HepG2 (cell line): ENCODE measurements around the gene CARMIL1. TPM values are rescaled to one million over a fixed set of nuclear protein-coding genes. Genes with fewer than 3 reads are reported as not detected.

Experiments
- ATF7 ChIP-seq, 2 experiments: fragments of 450-650 bp in 1 of 2; sonication (generic) in 1 of 2; formaldehyde crosslinking in 1 of 2; IDR thresholded peaks; 2 replicates each; pipeline versions ENCODE4 v1.4.0 to v1.6.1; 2016 to 2020; ENCODE audit warnings: antibody characterized with exemption in 1 of 2, mild to moderate bottlenecking in 1 of 2, missing genetic modification reagents in 1 of 2
- CREB1 ChIP-seq, 2 experiments: fragments of 450-650 bp in 1 of 2; IDR thresholded peaks; 2 replicates each; pipeline ENCODE4 v1.6.1; 2016 to 2017; ENCODE audit warnings: control low read depth in 1 of 2, mild to moderate bottlenecking in 1 of 2, missing compliant biosample characterization in 1 of 2, missing genetic modification characterization in 1 of 2
- HNRNPL ChIP-seq: fragments of 200-400 bp; formaldehyde crosslinking; IDR thresholded peaks from 2 replicates; pipeline ENCODE4 v1.6.1; 2017; ENCODE audit warnings: mild to moderate bottlenecking, low read depth, low read length
- HOXA9 ChIP-seq: sonication (generic); formaldehyde crosslinking; IDR thresholded peaks from 2 replicates; pipeline ENCODE4 v1.8.1; 2022; ENCODE audit warnings: missing genetic modification reagents, mild to moderate bottlenecking, moderate library complexity, borderline replicate concordance
- JUNB ChIP-seq: sonication (generic); formaldehyde crosslinking; IDR thresholded peaks from 2 replicates; pipeline ENCODE4 v1.8.0; 2022; ENCODE audit warnings: missing genetic modification reagents, mild to moderate bottlenecking, borderline replicate concordance
- PHF21A ChIP-seq: sonication (generic); formaldehyde crosslinking; IDR thresholded peaks from 2 replicates; pipeline ENCODE4 v1.5.0; 2020; ENCODE audit warnings: mild to moderate bottlenecking, missing genetic modification reagents
- POLR2AphosphoS2 ChIP-seq: IDR thresholded peaks from 2 replicates; pipeline ENCODE4 v1.6.1; 2011; ENCODE audit warnings: low read depth, low read length, improper control_type of control experiment
- SYNCRIP ChIP-seq: fragments of 200-400 bp; formaldehyde crosslinking; IDR thresholded peaks from 2 replicates; pipeline ENCODE4 v1.6.1; 2018; ENCODE audit warnings: mild to moderate bottlenecking, low read depth, low read length; ENCODE audit not compliant: insufficient read depth
- ZNF17 ChIP-seq: sonication (generic); formaldehyde crosslinking; IDR thresholded peaks from 2 replicates; pipeline ENCODE4 v1.5.0; 2020; ENCODE audit warnings: mild to moderate bottlenecking, missing genetic modification reagents
- ZNF329 ChIP-seq: sonication (generic); formaldehyde crosslinking; IDR thresholded peaks from 2 replicates; pipeline ENCODE4 v1.9.0; 2021; ENCODE audit warnings: low read depth, mild to moderate bottlenecking, missing genetic modification reagents
- ZNF567 ChIP-seq: sonication (generic); formaldehyde crosslinking; IDR thresholded peaks from 2 replicates; pipeline ENCODE4 v1.8.1; 2023; ENCODE audit warnings: mild to moderate bottlenecking, missing genetic modification reagents, borderline replicate concordance
- ZNF879 ChIP-seq: sonication (generic); formaldehyde crosslinking; IDR thresholded peaks from 2 replicates; pipeline ENCODE4 v1.8.1; 2023; ENCODE audit warnings: missing genetic modification reagents
- polyA plus RNA-seq, 8 experiments: library from polyadenylated mRNA; depleted of rRNA in 3 of 8; stranded (reverse) in 7 of 8; unstranded in 1 of 8; fragments of >200 nt; fragmentation: Illumina TruSeq in 4 of 8; extraction: Trizol in 4 of 8; gene quantifications; 2 replicates each; pipeline versions ENCODE4 v1.2.1 to v1.2.3, GENCODE V29; 2011 to 2016; ENCODE audit warnings: low read depth in 4 of 8, missing spikeins in 1 of 8, mixed read lengths in 1 of 8; ENCODE audit not compliant: insufficient read depth in 1 of 8
- total RNA-seq, 5 experiments: library from RNA; depleted of rRNA; stranded (reverse); fragments of >200 nt; fragmentation: Illumina TruSeq; extraction: Trizol; gene quantifications; 2 replicates each; pipeline ENCODE4 v1.2.3, GENCODE V29; 2016; ENCODE audit warnings: low read depth in 1 of 5
- TF ChIP-seq, protein P1 (sequence below): sonication (generic); formaldehyde crosslinking; IDR thresholded peaks from 2 replicates; pipeline ENCODE4 v1.9.0; 2021; ENCODE audit warnings: missing genetic modification reagents, borderline replicate concordance
- TF ChIP-seq, protein P2 (sequence below): sonication (generic); formaldehyde crosslinking; IDR thresholded peaks from 2 replicates; pipeline ENCODE4; 2020; ENCODE audit warnings: missing genetic modification reagents, mild to moderate bottlenecking, borderline replicate concordance
- TF ChIP-seq, protein P3 (sequence below): sonication (generic); formaldehyde crosslinking; IDR thresholded peaks from 2 replicates; pipeline ENCODE4 v1.4.0; 2020; ENCODE audit warnings: missing genetic modification reagents
- TF ChIP-seq, protein P4 (sequence below): IDR thresholded peaks from 2 replicates; pipeline ENCODE4 v1.6.1; 2016; ENCODE audit warnings: mild to moderate bottlenecking, missing biosample characterization, missing genetic modification reagents

The CARMIL1 gene
- total and polyA plus RNA-seq, 2 of the 13 experiments (the other 11 are each of a cell fraction or from before 2014, with no cell fraction given): 1.8 to 2.6 TPM

DNA sequence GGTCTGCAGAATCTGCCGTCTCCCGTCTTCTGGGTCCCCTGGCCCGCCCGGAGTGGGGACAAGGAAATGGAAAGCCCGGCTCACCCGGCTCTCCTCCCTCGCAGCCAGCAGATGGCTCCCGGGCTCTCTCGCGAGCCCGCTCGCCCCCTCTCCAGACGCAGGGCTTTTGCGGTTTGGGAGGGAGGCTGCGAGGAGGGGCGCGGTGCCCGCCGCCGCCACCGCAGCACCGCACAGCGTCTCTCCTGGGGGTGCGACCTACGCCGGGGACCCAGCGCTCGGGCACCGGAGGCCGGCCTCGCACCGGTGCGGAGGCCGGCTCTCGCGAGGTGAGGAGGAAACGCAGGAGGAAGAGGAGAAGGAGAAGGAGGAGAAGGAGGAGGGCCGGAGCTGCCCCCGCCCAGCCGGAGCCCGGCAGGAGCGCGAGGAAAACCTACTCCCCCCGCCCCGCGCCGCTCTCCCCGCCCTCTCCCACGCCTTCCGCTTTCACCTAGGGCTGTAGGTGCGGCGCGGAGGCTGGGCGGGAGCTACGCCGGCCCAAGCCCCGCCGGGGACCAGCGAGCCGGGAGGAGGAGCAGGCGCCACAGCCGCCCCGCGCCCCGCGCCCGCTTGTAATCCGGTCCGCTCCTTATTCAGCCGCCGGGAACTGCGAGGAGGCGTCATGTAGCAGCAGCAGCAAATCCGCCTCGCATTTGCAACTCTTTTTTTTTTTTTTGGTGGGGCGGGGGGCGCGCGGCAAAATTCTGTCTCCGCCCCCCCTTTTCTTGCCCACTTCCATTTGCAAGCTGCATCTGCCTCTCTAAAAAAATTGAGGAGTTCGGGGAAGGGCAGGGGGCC lies at the start of gene CARMIL1 (continued):
- TF ChIP-seq, protein P1, sequence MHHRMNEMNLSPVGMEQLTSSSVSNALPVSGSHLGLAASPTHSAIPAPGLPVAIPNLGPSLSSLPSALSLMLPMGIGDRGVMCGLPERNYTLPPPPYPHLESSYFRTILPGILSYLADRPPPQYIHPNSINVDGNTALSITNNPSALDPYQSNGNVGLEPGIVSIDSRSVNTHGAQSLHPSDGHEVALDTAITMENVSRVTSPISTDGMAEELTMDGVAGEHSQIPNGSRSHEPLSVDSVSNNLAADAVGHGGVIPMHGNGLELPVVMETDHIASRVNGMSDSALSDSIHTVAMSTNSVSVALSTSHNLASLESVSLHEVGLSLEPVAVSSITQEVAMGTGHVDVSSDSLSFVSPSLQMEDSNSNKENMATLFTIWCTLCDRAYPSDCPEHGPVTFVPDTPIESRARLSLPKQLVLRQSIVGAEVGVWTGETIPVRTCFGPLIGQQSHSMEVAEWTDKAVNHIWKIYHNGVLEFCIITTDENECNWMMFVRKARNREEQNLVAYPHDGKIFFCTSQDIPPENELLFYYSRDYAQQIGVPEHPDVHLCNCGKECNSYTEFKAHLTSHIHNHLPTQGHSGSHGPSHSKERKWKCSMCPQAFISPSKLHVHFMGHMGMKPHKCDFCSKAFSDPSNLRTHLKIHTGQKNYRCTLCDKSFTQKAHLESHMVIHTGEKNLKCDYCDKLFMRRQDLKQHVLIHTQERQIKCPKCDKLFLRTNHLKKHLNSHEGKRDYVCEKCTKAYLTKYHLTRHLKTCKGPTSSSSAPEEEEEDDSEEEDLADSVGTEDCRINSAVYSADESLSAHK (CRISPR knock-in tag): no peak
- TF ChIP-seq SYNCRIP: no peak
- 0 out of 2 replicates have a peak, but pooled peaks have one; percentile 21 for TF ChIP-seq ZNF329 (CRISPR knock-in tag)
- TF ChIP-seq, protein P2, sequence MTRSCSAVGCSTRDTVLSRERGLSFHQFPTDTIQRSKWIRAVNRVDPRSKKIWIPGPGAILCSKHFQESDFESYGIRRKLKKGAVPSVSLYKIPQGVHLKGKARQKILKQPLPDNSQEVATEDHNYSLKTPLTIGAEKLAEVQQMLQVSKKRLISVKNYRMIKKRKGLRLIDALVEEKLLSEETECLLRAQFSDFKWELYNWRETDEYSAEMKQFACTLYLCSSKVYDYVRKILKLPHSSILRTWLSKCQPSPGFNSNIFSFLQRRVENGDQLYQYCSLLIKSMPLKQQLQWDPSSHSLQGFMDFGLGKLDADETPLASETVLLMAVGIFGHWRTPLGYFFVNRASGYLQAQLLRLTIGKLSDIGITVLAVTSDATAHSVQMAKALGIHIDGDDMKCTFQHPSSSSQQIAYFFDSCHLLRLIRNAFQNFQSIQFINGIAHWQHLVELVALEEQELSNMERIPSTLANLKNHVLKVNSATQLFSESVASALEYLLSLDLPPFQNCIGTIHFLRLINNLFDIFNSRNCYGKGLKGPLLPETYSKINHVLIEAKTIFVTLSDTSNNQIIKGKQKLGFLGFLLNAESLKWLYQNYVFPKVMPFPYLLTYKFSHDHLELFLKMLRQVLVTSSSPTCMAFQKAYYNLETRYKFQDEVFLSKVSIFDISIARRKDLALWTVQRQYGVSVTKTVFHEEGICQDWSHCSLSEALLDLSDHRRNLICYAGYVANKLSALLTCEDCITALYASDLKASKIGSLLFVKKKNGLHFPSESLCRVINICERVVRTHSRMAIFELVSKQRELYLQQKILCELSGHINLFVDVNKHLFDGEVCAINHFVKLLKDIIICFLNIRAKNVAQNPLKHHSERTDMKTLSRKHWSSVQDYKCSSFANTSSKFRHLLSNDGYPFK (CRISPR knock-in tag): no peak; the same call in 1 of the 2 replicates
- no peak for TF ChIP-seq ATF7 (IDR thresholded peaks at IDR 0.05)
- TF ChIP-seq ATF7 (CRISPR knock-in tag; IDR thresholded peaks at IDR 0.05): no peak
- 0 out of 2 replicates have a peak, but pooled peaks have one; percentile 1 for TF ChIP-seq HNRNPL
- TF ChIP-seq ZNF879 (CRISPR knock-in tag): no peak
- peak; percentile 25; the same call in 1 of the 2 replicates for TF ChIP-seq PHF21A
- no peak for TF ChIP-seq HOXA9
- no peak for TF ChIP-seq ZNF567 (CRISPR knock-in tag)
- no peak for TF ChIP-seq JUNB (CRISPR knock-in tag)
- no peak for TF ChIP-seq POLR2AphosphoS2
- TF ChIP-seq ZNF17: no peak
- TF ChIP-seq CREB1 (IDR thresholded peaks at IDR 0.05): no peak
- TF ChIP-seq CREB1 (CRISPR knock-in tag; IDR thresholded peaks at IDR 0.05): no peak
- TF ChIP-seq, protein P3, sequence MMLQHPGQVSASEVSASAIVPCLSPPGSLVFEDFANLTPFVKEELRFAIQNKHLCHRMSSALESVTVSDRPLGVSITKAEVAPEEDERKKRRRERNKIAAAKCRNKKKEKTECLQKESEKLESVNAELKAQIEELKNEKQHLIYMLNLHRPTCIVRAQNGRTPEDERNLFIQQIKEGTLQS: no peak
- TF ChIP-seq, protein P4, sequence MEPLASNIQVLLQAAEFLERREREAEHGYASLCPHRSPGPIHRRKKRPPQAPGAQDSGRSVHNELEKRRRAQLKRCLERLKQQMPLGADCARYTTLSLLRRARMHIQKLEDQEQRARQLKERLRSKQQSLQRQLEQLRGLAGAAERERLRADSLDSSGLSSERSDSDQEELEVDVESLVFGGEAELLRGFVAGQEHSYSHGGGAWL (CRISPR knock-in tag): peak; percentile 26; the same call in 1 of the 2 replicates
- TF ChIP-seq, all 625 proteins: peak for 158
